Left lung (tissue), 10 donors: ENCODE results near the gene PTPRQ. TPM values are rescaled to one million over a fixed set of nuclear protein-coding genes. Genes with fewer than 3 reads are reported as not detected.

ENCODE experiments used
- ATAC-seq: fragments of 200-7000 bp; cut with Tn5 transposase; one replicate; pipeline ENCODE4 v1.9.1; 2020; ENCODE audit warnings: moderate library complexity
- DNase-seq, 4 donors: peaks; one replicate each; pipeline ENCODE4 v3.0.0-alpha.2; 2013 to 2020
- H3K27ac ChIP-seq, 2 donors: fragments of 200-600 bp; sonication (generic) in 1 of 2; one replicate each; pipeline versions ENCODE4 v1.5.0 to v1.8.0; 2020 to 2021
- H3K27me3 ChIP-seq, 2 donors: fragments of 200-600 bp; sonication (generic) in 1 of 2; one replicate each; pipeline versions ENCODE4 v1.5.0 to v1.8.0; 2020 to 2021
- H3K36me3 ChIP-seq, 2 donors: fragments of 200-600 bp; sonication (generic) in 1 of 2; one replicate each; pipeline versions ENCODE4 v1.5.0 to v1.8.0; 2020 to 2021
- H3K4me1 ChIP-seq, 2 donors: fragments of 200-600 bp; one replicate each; pipeline ENCODE4 v1.8.0; 2021
- H3K4me3 ChIP-seq, 2 donors: fragments of 200-600 bp; sonication (generic) in 1 of 2; one replicate each; pipeline versions ENCODE4 v1.5.0 to v1.8.0; 2020 to 2021; ENCODE audit warnings: mild to moderate bottlenecking in 1 of 2
- H3K9me3 ChIP-seq, 2 donors: fragments of 200-600 bp; sonication (generic) in 1 of 2; one replicate each; pipeline versions ENCODE4 v1.5.0 to v1.8.0; 2020 to 2021
- intact Hi-C, 2 donors: fragments of 100-400 bp; cut with DNase I; formaldehyde crosslinking; loops; one replicate each; pipeline versions ENCODE4 v1.11.2 to v1.14.2; 2022
- polyA plus RNA-seq, 6 donors: library from polyadenylated mRNA; unstranded; fragments of 120-200 nt; gene quantifications; one replicate each; pipeline ENCODE4 v1.2.1, GENCODE V29; 2013; ENCODE audit not compliant: insufficient read length in 6 of 6
- total RNA-seq, 2 donors: library from RNA; stranded (reverse); fragmentation: NEBNext Ultra II Directional; extraction: Animal tissue kit (Norgen Biotek cat#: 25700); gene quantifications; one replicate each; pipeline ENCODE4 v1.2.1, GENCODE V29; 2021
- TF ChIP-seq, protein P1 (sequence below), 2 donors: fragments of 200-600 bp; sonication (generic) in 1 of 2; IDR thresholded peaks; one replicate each; pipeline versions ENCODE4 v1.5.0 to v1.8.0; 2021; ENCODE audit warnings: antibody characterized with exemption in 2 of 2
- donor health status: DM: no; HTN: yes; CAD: no.
- donor health status: DM: no; HTN: no; CAD: no.

PTPRQ gene
- total and polyA plus RNA-seq, 8 donors: 0.79 to 9.1 (median 3.8) TPM

DNA sequence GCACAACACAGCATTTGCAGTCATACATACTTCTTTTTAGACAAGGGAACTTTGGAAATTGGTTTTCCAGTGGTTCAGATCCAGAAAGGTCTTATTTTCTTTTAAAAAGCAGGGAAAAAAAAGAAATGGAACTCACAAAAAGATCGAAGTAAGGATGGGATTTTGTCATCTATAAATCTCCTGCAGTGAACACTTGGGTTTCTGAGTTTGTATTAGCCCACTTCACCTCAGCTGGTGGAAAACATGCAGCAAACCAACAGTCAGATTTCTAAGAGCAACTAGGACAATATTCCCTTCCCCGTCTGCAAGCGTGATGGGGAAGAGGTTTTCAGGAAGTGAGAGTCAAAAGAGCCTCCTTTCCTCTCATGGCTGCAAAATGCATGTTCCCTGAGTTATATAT lies 277.3 kb downstream of the PTPRQ start:
- H3K9me3 ChIP-seq: no peaks in the 10 kb centered on the region
- intact Hi-C loops: no loop called here
- H3K27me3 ChIP-seq: peaks cover 0 to 13% of the 10 kb centered on the region in 2 donors
- no peaks in the 10 kb centered on the region for H3K4me1 ChIP-seq
- ATAC-seq (no peak), DNase-seq (no peak)
- no peak overlapping the region for H3K4me3 ChIP-seq
- no peak overlapping the region for H3K27ac ChIP-seq
- TF ChIP-seq, protein P1, sequence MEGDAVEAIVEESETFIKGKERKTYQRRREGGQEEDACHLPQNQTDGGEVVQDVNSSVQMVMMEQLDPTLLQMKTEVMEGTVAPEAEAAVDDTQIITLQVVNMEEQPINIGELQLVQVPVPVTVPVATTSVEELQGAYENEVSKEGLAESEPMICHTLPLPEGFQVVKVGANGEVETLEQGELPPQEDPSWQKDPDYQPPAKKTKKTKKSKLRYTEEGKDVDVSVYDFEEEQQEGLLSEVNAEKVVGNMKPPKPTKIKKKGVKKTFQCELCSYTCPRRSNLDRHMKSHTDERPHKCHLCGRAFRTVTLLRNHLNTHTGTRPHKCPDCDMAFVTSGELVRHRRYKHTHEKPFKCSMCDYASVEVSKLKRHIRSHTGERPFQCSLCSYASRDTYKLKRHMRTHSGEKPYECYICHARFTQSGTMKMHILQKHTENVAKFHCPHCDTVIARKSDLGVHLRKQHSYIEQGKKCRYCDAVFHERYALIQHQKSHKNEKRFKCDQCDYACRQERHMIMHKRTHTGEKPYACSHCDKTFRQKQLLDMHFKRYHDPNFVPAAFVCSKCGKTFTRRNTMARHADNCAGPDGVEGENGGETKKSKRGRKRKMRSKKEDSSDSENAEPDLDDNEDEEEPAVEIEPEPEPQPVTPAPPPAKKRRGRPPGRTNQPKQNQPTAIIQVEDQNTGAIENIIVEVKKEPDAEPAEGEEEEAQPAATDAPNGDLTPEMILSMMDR (IDR thresholded peaks at IDR 0.05): no peak
- no peaks in the 10 kb centered on the region for H3K36me3 ChIP-seq
